ENCODE results near the gene SLC4A5.

- TF ChIP-seq CTCF (IDR thresholded peaks at IDR 0.05 in 4 of 5, conservative IDR thresholded peaks at IDR 0.05 in 1 of 5) (no peak), POLR2A (IDR thresholded peaks at IDR 0.05) (no peak)
Measured at GRCh38 chr2:74316627-74317295, 26.5 kb downstream of the SLC4A5 start.

All from gastrocnemius medialis (tissue), 4 donors.